OCI-LY1 (cell line): Measurements from ENCODE around the gene GLYATL1.

Experiments
- H2AFZ ChIP-seq: fragments of 200-600 bp; sonication (generic), shearing (Covaris generic); 2 replicates; pipeline ENCODE4 v1.6.0; 2014; ENCODE audit warnings: antibody characterized with exemption, mild to moderate bottlenecking, low read length
- H3F3A ChIP-seq: fragments of 200-600 bp; sonication (generic), shearing (Covaris generic); 2 replicates; pipeline ENCODE4 v1.6.0; 2014; ENCODE audit warnings: mild to moderate bottlenecking, antibody characterized with exemption, low read length, moderate library complexity; ENCODE audit not compliant: insufficient read depth
- H3K27ac ChIP-seq: fragments of 200-600 bp; sonication (generic); 2 replicates; pipeline ENCODE4 v1.5.1; 2014; ENCODE audit warnings: low read length, mixed run types, mild to moderate bottlenecking, low read depth; ENCODE audit not compliant: poor library complexity, severe bottlenecking
- H3K27me3 ChIP-seq: fragments of 200-600 bp; sonication (generic); 2 replicates; pipeline ENCODE4 v1.6.0; 2014; ENCODE audit warnings: antibody characterized with exemption, mild to moderate bottlenecking, low read length, moderate library complexity; ENCODE audit not compliant: insufficient read depth
- H3K36me3 ChIP-seq: fragments of 200-600 bp; sonication (generic); 2 replicates; pipeline ENCODE4 v1.6.1; 2014; ENCODE audit warnings: mild to moderate bottlenecking, antibody characterized with exemption, low read length, moderate library complexity, mixed read lengths; ENCODE audit not compliant: insufficient read depth
- H3K4me1 ChIP-seq: fragments of 200-600 bp; sonication (generic); 2 replicates; pipeline ENCODE4 v1.5.1; 2014; ENCODE audit warnings: mild to moderate bottlenecking, low read length, moderate library complexity; ENCODE audit not compliant: insufficient read depth, severe bottlenecking
- H3K4me2 ChIP-seq: fragments of 200-600 bp; sonication (generic), shearing (Covaris generic); 2 replicates; pipeline ENCODE4 v1.6.1; 2014; ENCODE audit warnings: low read length
- H3K4me3 ChIP-seq: fragments of 200-600 bp; sonication (generic); 2 replicates; pipeline ENCODE4 v1.5.1; 2014; ENCODE audit warnings: low read length, low read depth, mild to moderate bottlenecking, mixed read lengths; ENCODE audit not compliant: poor library complexity, severe bottlenecking
- H3K79me2 ChIP-seq: fragments of 200-600 bp; shearing (Covaris generic); 2 replicates; pipeline ENCODE4 v1.6.1; 2016; ENCODE audit warnings: mixed run types, low read length, mixed read lengths; ENCODE audit not compliant: insufficient read depth
- H3K9ac ChIP-seq: fragments of 200-600 bp; sonication (generic), shearing (Covaris generic); 2 replicates; pipeline ENCODE4 v1.6.1; 2014; ENCODE audit warnings: mild to moderate bottlenecking, low read length, mixed read lengths
- H3K9me2 ChIP-seq: fragments of 200-600 bp; sonication (generic), shearing (Covaris generic); 2 replicates; pipeline ENCODE4 v1.6.1; 2014; ENCODE audit warnings: low read depth, mild to moderate bottlenecking, low read length, mixed read lengths
- H3K9me3 ChIP-seq: fragments of 200-600 bp; shearing (Covaris generic); 2 replicates; pipeline ENCODE4 v1.6.1; 2014; ENCODE audit warnings: low read length, mixed read lengths
- H4K20me1 ChIP-seq: fragments of 200-600 bp; sonication (generic), shearing (Covaris generic); 2 replicates; pipeline ENCODE4 v1.6.0; 2016; ENCODE audit warnings: mild to moderate bottlenecking, low read length; ENCODE audit not compliant: insufficient read depth
- EZH2 ChIP-seq: fragments of 200-600 bp; sonication (generic), shearing (Covaris generic); IDR thresholded peaks from 2 replicates; pipeline ENCODE4 v1.8.0; 2017; ENCODE audit warnings: borderline replicate concordance, mixed run types, mild to moderate bottlenecking, antibody characterized with exemption, low read length, moderate library complexity, mixed read lengths
- TF ChIP-seq, protein P1 (sequence below): fragments of 200-600 bp; sonication (generic), shearing (Covaris generic); IDR thresholded peaks from 2 replicates; pipeline ENCODE4 v1.5.1; 2017; ENCODE audit warnings: mild to moderate bottlenecking, antibody characterized with exemption, low read length, moderate library complexity, mixed read lengths

Gene GLYATL1

DNA sequence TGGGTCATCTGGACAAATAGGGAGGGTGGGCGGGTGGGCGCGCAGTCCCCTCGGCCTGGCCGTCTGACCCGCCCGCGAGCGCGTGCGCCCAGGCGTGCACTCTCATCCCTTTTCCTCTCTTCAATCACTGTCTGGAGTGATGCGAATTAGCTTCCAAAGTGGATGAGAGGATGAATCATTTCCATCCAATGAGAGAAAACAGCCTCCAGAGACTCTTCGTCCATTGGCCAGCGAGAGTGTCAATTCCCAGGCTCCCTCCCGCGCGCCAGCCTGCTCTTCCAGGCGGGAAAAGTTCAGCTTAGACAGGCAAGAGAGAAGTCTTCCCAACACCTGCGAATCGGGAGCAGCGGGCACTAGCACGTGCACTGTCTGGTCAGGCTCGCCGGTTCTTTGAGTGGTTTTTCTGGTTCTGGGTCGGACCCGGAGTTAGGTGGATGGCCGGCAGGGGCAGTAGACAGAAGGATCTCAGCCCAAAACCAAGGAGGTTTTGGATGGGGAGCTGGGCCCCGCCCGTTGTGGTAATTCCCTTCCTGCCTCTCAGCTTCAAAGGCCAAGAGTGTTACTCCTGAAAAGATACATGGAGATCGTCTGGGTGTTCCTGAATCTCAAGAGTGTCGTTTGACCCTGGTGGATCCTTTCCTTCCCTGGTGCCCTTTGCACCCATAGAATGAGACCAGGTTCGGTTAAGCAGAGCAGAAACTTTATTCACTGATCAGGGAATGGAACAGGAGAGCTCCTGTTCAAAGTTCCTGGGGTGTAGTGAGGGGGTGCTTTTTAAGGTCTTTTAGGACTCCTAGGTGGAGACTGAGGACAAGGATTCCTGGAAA, 33.4 kb upstream of the GLYATL1 start:
- Histone ChIP-seq H3K4me3 (no peak overlapping the region), H3K9me2 (no peaks in the 10 kb centered on the region), H3K9ac (no peak overlapping the region), H4K20me1 (no peaks in the 10 kb centered on the region), H3K27me3 (no peaks in the 10 kb centered on the region), H3K36me3 (no peaks in the 10 kb centered on the region), H3K4me2 (no peak overlapping the region), H2AFZ (no peak overlapping the region), H3F3A (no peaks in the 10 kb centered on the region), H3K9me3 (no peaks in the 10 kb centered on the region), H3K79me2 (no peaks in the 10 kb centered on the region), H3K27ac (no peak overlapping the region), H3K4me1 (peaks cover 5% of the 10 kb centered on the region)
- TF ChIP-seq EZH2 = no peak
- TF ChIP-seq, protein P1, sequence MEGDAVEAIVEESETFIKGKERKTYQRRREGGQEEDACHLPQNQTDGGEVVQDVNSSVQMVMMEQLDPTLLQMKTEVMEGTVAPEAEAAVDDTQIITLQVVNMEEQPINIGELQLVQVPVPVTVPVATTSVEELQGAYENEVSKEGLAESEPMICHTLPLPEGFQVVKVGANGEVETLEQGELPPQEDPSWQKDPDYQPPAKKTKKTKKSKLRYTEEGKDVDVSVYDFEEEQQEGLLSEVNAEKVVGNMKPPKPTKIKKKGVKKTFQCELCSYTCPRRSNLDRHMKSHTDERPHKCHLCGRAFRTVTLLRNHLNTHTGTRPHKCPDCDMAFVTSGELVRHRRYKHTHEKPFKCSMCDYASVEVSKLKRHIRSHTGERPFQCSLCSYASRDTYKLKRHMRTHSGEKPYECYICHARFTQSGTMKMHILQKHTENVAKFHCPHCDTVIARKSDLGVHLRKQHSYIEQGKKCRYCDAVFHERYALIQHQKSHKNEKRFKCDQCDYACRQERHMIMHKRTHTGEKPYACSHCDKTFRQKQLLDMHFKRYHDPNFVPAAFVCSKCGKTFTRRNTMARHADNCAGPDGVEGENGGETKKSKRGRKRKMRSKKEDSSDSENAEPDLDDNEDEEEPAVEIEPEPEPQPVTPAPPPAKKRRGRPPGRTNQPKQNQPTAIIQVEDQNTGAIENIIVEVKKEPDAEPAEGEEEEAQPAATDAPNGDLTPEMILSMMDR = no peak

DNA sequence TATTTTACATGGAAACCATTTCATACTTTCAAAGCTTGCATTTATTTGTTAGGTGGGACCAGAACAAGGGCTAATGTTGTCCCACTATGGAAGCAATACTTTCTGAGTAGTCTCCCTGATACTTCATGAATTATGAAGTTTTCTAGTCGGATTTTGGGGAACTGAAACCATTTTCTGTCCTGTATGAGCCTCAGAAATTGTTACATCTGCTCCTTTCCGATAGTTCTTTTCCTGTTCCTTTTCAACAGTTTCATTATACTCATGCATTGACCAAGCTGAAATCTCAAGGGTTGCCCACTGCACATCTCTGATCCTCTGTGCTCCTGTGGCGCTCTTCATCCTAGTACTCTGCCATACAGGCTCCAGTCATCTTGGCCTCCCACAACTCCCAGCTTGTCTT, 31.5 kb upstream of the GLYATL1 start:
- Histone ChIP-seq H3K4me2 (no peak overlapping the region), H3K79me2 (no peaks in the 10 kb centered on the region), H3K27me3 (no peaks in the 10 kb centered on the region), H2AFZ (no peak overlapping the region), H3K9me2 (no peaks in the 10 kb centered on the region), H4K20me1 (no peaks in the 10 kb centered on the region), H3K9ac (no peak overlapping the region), H3K4me1 (no peaks in the 10 kb centered on the region), H3K27ac (no peak overlapping the region), H3K36me3 (no peaks in the 10 kb centered on the region), H3F3A (no peaks in the 10 kb centered on the region), H3K9me3 (no peaks in the 10 kb centered on the region), H3K4me3 (no peak overlapping the region)
- TF ChIP-seq, protein P1 = no peak
- TF ChIP-seq EZH2 = no peak

DNA sequence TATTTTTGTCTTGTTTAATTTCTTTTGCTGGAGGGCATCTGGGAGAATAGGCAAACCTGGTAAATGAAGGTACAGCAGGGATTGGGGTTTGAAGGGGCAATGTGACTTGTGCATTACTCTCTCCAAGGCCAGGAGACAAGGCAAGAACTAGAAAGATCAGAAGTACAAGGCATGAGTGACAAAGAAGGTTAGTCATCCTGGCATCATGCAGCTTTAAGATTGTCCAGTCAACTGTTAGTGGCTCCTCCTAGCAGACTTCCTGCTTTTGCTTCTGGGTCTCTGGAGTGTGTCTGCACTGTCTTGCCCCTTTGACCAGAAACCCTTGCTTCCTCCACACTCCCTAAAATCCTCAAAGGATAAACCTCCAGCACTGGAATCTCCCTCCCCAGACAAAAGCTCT, 27.2 kb upstream of the GLYATL1 start:
- Histone ChIP-seq H3K9me3 (peaks cover 3% of the 10 kb centered on the region; the same call in 1 of the 2 replicates), H3F3A (no peaks in the 10 kb centered on the region), H3K9ac (no peak overlapping the region), H4K20me1 (no peaks in the 10 kb centered on the region), H3K4me2 (no peak overlapping the region), H3K36me3 (no peaks in the 10 kb centered on the region), H3K4me3 (no peak overlapping the region), H3K9me2 (no peaks in the 10 kb centered on the region), H3K4me1 (no peaks in the 10 kb centered on the region), H3K79me2 (no peaks in the 10 kb centered on the region), H2AFZ (no peak overlapping the region), H3K27me3 (no peaks in the 10 kb centered on the region), H3K27ac (no peak overlapping the region)
- TF ChIP-seq EZH2 = no peak
- TF ChIP-seq, protein P1 = no peak
